NCI-H82 treated with DMSO at 0.1 percent for 48 hours (cell line): ENCODE measurements around the gene ADGRF1.
"Not testable (repeated sequence)": the region's sequence is repeated elsewhere in the genome, so short reads cannot be mapped to it uniquely, and the experiment has no call there.

Experiments
- DNase-seq: peaks from one replicate; lab custom pipeline; 2025; ENCODE audit not compliant: unreplicated experiment; lab: John Stamatoyannopoulos, UW

ADGRF1 gene

DNA sequence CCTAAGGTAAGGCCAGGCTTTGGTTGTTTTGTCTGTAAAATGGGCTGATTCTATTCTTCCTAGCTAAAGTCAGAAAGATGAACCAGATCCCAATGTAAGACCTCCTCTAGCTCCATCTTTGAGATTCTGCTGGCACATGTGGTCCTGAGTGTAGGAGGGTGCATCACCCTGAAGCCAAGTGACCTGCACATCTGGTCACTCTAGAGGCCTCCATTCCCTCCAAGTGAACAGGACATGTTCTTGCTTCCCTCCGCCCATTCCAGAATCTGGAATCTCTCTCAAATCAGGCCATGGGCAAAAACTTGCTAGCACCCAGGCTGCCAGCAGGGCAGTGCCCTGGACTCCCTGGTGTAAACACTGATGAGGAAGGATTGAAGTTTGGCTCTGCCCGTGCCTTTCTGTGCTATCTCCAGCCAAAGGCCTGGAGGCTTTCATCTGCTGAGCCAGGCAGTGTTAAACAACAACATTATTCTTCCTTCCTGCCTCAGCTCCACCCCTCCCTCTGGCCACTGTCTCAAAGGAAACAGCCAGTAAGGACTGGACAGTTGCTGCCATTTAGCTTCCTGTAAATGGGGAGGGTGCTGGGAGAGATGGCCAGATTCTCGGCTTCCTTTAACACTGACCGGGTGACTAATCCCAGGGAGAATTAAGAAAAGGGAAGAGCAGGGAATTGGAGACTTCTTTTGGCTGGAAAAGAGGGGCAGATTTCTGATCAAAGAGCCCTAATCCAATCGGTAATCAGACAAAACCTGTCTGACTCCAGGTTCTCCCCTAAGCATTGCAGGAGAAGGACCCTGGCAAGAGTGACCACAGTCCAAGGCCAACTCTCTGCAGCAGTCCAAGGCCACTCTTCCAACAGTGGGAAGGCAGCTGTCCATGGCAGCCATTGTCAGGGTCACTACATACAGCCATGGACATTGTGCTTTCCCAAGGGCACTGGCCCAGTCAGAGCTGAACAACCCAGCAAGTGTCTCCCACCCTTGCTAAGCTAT lies 19.5 kb upstream of the ADGRF1 start:
- no peak for DNase-seq

DNA sequence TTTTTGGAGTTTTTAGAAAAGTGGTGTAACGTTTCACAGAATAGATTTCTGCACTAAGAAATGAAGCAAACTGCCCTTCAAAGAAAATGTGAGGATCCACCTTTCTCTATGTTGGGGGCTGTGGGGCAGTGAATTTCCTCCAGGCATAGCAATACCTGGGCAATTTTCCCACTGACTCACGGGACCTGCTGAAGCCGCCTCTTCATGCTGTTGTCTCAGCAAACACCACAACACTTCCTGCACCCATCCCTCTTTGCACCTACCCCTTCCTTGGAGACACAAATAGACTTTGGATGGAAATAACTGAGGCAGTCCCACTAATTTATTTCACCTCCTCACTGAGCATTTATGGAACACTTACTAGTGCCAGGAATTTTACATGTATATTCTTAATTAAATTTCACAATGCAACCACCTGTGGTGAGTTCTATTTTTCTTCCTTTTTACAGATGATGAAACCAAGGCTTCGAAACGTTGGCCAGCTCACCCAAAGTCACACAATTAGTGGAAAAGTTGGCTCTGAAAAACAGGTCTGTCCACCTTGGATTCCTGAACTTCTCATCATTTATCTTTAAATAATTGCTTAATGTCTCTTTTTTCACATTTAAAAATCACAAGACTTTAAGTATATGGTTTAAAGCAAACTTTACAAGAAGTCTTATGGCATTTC lies 17.2 kb upstream of the ADGRF1 start:
- DNase-seq = no peak

DNA sequence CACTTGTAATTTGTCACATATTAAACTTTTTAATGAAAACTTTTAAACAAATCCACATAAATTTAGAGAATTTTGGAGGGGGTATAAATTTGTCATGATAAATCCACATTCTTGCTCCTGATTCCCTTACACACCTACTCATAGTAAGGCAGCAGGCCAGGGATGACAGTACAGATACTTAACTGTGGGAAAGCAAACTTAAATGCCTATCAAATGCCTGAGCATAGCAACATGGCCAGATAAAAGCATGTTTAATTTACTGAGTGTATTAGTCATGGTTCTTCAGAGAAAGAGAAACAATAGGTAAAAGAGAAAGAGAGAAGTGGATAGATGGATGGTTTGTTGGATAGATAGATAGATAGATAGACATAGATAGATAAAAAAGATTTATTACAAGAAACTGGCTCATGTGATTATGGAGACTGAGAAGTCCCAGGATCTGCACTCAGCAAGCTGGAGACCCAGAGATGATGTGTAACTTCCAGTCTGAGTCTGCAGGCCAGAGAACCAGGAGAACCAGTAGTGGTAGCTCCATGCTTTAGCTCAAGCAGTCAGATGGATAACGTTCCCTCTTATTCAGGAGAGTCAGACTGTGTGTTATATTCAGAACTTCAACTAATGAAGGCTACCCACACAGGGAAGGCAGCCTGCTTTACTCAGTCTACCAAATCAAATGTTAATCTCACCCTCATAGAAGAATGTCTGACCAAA lies 15.9 kb upstream of the ADGRF1 start:
- no peak for DNase-seq

DNA sequence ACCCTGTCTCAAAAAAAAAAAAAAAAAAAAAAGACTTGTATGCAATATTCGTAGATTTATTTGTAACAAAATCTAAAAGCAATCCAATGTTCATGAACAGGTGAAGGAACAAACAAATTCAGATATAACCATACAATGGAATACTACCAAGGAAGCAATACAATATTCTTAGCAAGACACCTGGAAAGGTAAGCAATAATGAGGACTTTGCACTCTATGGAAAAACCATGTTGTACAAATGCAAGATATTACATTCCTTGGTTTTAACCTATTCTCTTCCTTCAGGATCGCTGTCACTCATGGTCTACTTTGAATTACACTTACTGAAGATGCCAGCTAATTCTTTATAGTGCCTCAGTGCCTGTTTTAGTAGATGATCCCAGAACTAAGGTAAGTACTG lies 14.7 kb upstream of the ADGRF1 start:
- no peak for DNase-seq

DNA sequence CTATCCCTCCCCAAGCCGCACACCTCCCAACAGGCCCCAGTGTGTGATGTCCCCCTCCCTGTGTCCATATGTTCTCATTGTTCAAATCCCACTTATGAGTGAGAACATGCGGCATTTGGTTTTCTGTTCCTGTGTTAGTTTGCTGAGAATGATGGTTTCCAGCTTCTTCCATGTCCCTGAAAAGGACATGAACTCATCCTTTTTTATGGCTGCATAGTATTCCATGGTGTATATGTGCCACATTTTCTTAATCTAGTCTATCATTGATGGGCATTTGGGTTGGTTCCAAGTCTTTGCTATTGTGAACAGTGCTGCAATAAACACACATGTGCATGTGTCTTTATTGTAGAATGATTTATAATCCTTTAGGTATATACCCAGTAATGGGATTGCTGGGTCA lies 12.2 kb upstream of the ADGRF1 start:
- not testable (repeated sequence) for DNase-seq

DNA sequence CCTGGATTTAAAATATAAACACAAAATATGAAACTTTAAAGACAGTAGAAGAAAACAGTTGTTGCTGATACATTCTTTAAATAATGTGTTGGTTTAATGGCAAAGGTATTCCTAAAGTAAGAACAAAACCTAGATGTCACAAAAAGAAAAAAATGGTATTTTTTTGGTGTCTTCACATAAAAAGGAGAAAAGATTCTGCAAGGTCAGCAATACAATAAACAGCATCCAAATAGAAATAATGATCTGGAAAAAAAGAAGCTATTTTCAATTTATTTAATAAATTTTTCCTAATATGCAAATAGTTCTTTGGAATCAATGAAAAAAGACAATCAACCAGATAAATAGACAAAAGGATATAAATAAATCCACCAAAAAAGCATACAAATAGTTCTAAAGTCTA lies 6.5 kb upstream of the ADGRF1 start:
- no peak for DNase-seq

DNA sequence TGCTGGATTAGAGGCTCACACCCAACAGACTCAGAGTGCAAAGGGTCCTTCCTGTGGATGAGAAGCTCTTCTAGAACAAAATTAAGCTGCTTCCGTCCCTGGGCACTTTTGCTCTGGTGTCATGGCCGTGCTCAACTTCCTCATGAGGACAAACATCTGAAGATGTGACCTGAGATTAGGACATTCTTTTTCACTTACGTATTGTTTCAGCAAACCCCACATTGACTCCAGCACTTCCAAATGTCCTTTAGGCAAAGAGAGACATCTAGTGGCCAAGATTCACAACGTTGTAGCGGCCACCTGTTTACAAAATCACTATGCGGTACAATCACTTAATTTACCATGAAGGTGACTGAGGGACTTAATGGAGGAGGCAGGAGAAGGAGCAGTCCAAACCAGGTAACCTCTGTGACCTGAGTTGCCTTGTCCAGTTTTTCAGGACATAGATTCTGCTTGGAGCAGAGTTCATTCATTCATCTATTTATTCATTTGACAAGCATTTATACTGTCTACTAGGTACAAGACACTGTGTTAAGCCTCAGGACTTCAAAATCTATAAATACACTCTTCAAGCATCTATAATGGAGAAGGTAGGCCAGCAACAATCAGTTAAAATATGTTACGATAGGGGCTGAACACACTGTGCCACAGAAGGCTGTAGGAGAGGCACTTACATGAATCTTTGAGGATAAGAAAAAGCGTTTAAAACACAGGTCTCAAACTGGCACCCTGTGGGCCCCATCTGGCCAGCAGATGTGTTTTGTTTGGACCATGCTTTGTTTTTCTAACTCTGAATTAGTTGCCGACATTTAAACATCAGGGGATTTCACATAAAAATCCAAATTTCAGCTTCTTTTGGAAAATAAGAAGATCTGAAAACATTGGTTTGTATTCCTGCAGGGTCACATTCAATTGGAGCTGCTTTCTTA lies 5.6 kb upstream of the ADGRF1 start:
- peak; percentile 51 for DNase-seq

DNA sequence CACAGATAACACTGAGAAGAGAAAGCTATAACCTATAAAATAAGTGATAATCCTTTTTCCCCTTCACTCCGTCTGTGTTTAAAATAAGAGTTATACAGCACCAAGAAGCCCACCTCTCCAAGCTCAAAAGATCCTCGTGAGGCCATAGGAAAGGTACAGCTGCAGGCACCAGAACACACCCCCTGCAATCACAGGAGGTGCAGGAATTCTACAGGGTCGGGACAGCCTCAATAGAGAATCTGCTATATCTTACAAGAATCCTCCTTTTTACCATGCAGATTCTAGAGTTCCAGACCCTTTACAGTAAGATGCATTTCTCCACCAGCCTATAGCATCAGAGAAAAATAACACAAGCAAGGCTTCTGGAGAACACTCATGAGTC lies 5.0 kb upstream of the ADGRF1 start:
- no peak for DNase-seq

DNA sequence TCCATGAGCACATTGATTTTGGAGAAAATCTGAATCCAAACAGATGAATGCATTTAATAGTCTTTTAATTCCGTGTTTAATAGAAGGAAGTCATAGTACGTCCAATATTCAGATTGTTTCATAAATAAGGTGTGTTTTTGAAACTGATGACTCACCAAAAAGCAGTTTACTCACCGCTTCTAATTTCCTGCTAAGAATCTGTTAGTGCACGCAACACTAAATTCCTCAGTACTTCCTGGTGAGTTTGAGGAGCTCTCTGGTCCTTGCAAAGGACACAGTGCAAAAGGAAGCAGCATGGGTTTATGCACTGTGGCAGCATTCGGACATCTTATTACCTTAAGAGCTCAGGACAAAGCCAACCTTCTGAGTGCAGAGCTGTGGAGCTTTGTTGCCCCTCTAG lies 2.3 kb upstream of the ADGRF1 start:
- no peak for DNase-seq

DNA sequence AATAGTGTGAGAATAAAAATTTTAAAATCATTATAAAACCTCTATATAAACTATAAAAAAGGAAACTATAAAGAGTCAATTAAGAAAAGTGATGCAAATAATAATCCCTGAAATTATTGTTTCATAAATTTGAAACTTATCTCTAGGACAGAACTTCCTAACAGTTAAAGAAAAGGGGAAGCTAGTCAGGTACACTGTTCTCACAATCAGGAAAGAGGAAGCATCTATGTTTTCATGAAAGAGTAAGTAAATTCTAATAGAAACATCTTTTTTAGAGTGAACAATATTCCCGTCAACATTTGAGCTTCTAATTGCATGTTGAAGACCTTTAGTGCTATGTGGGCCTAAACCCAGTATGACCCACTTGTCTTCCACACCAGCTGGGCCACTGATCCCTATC lies 1.2 kb upstream of the ADGRF1 start:
- DNase-seq = no peak

DNA sequence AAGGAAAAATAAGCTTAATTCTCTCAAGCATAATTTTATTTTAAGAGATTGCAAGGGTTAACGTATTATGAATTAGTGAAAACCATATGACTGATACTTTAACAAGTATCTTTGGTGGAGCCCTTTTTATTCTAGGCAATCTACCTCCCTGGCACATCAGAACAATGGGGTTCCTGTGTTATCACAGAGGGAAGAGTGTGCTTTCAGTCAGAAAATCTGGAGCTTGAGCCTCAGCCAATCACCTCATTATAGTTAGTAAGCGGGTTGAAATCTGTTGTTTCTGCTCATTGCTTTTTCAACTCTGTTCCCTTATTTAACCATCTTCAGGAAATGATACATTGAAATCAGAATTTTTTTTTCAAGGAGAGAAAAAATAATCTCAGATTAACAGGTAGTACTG lies 391 bp downstream of the ADGRF1 start:
- DNase-seq = no peak

DNA sequence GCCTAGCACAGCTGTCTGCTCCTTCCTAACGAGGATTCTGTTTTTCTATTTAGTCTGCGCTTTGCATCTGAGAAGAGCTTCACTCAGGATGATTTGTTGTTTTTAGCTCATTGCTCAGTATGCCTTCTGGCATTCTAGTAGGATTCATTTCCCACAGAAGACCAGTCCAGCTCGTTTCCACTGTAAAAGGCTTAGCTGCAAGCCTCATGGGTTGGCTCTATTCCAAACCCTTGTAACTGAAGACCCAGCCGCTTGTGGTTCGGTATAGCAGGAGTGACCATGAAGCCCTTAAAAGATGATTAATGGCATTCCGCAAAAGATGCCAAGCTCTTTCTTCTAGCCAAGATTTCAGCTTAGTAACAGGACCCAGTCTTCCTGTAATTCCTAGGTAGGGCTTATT lies 7.2 kb downstream of the ADGRF1 start:
- peak; percentile 83 for DNase-seq

DNA sequence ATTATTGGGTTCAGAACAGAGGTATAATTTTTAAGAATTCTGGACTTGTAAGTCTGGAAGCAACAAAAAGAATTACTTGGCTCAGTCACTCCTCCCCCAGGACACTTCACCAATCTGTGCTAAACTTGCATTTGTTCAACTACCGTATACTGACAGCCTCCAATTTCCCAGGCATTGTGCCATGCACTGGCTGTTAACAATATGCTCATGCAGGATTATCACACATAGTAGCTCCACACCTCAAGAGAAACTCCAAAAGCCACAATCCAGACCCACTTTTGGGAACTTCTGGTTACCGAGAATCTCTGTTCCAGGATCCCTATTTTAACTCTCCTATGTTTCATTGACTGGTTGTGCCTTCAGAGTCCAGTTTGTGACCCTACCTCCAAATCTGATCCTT lies 7.7 kb downstream of the ADGRF1 start:
- no peak for DNase-seq

DNA sequence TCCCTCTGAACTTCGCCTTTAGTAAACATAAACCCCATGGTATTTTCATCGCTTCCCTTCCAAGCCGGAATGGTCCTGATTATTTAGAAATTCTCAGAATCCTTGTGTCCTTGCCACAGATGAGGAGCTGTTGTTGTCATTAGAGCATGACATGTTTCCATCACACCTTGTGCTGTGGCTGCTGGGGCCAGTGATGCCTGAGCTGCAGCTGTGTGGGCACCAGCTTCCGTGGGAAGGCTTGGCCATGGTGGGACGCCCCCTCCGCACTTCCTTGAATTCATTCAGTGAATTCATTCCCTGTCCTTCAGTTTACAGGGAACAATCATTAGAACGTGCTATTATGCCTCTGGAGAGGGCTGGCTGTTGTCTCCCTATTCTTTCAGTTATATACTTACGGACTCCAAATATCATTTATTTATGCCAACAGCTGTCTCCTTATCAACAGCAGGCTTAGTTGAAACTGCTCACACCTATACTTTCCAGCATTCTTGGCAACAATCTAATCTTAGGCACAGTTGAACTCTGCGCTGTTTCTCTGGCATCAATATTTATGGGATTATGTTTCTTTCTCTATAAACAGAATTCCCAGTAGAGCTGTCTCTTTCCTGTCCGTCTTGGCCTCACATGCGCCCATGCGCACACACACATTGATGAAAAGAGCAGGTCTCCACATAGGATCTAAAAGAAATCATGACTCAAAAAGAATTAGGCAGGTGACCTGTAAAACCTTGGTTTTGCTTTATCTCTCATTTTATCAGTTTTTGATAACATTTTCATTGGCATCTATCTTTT lies 9.0 kb downstream of the ADGRF1 start:
- no peak for DNase-seq

DNA sequence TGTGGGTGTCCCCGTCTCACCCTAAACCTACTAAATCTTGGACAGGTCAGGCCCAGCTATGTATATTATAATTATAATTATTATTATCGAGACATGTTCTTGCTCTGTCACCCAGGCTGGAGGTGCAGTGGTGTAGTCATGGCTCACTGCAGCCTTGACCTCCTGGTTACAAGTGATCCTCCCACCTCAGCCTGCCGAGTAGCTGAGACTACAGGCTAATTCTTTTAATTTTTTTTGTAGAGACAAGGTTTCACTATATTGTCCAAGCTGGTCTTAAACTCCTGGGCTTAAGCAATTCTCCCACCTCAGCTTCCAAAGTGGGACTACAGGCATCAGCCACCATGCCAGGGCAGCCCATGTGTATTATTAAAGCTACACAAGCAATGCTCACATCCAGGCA lies 10.5 kb downstream of the ADGRF1 start:
- DNase-seq = no peak

DNA sequence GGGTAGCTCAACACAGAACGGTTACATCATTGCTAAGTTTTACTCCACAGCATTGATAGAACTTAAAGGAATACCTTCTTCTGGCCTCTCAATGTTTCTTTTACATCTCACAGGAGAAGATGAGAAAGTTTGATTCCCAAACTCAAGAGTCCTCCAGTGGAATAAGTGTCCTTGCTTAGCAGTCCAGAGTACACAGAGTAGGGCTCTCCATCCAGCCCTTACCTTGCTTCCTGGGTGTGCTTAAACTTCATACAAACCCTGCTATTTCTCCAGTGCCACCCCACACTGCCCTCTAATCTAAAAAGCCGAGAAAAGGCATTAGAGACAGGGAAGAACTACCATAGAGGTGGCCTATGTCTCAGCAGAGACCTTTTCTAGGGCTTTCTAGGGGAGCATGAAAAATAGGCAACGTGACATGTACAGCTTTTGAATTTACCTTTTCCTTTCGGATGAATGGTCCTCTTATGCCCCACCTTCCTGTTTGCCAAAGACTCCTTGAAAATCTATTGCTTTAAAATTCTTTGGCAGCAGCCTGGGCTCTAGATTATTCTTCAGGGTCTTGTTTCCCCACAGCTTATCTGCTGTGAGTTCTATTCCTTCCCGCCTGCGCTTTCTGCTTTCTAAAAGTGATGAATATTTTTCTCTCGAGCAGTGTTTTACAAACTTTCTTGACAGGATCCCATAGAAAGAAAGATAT lies 12.1 kb downstream of the ADGRF1 start:
- DNase-seq = no peak

DNA sequence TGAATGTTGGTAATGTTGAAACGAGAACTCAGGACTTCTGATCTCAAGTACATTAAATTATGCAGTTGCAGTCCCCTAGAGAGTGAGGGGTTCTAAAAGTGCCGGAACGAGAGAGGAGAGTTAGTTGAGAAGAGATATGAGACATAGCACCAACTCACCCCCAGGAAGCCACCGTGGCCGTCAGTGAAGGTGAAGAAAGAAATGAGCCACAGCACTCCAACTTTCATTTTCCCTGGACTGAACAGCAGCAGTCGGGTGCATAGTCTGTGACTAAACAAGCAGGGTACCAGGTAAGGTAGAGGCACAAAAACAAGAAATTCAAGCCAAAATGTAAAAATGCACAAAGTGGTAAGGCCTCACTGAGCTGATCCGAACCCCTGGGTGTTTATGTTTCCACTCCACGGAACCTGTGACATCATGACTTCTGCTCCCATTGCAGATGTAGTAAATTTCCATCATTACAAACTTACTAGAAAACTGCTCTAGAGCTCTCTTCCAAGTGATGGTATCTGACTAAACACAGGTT lies 13.2 kb downstream of the ADGRF1 start:
- no peak for DNase-seq

DNA sequence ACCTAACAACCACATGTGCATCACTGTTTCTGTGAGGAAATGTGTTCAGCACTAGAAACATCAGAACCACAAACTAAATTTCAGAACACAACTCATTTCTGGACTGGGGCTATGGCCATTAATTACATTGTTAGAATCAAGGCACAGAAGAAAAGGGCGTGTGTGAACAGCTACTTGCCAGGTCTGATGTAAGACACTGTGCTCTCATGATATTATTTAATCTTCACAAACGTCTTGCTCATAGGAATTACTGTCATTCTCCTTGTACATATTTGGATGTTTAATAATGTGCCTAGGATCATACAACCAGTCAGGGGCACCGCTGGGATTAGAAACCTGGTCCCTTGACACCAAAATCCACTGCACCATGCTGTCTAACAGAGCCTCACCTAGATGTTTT lies 14.8 kb downstream of the ADGRF1 start:
- no peak for DNase-seq

DNA sequence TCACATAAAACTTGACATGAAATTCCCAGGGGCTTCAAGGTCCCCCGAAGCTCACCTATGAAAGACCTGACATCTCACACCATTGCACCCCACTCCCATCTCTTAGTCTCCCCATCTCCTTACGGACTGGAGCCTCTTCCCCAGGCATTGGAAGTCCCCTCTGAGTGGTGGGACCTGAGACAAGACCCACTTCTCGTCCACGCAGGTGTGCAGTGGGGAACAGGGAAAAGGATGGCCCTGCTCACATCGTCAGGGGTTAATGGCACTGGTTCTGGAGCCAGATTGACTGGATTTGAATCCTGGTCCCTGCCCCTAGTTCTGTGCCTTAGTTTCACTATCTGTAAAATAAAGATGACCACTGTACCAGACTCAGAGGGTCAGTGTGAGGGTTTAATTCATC lies 15.5 kb downstream of the ADGRF1 start:
- DNase-seq = no peak
